IPS-18c (cell line): Measurements from ENCODE around the gene C14orf132.

Experiments
- H3K4me3 ChIP-seq: 2 replicates; pipeline ENCODE4 v1.7.0; 2013; ENCODE audit warnings: low read depth, mild to moderate bottlenecking, low read length, moderate library complexity; ENCODE audit not compliant: insufficient read depth
- H3K9me3 ChIP-seq: one replicate; pipeline ENCODE4 v1.6.1; 2013; ENCODE audit warnings: mild to moderate bottlenecking, low read length, moderate library complexity; ENCODE audit not compliant: control insufficient read depth, insufficient read depth

The C14orf132 gene

DNA sequence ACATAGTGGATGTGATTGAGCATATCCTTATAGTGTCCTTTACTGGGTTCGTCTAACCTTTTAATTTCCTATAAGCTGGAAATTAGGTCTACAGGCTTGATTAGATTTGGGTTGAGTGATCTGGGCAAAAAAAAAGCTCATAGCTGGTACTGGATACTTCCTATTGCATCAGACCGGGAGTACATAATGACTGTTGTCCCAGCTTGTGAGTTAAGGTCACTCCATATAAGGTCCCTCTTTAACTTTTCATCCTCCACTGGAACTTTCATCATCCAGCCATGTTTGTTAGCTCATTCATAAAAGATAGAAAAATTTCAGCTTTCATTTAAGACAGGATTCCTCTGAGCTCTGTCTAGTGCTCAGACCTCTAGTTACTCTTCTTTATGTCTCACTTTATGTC is 80.8 kb downstream of the C14orf132 start:
- Histone ChIP-seq H3K4me3 (no peak overlapping the region), H3K9me3 (peaks cover 4% of the 10 kb centered on the region)

DNA sequence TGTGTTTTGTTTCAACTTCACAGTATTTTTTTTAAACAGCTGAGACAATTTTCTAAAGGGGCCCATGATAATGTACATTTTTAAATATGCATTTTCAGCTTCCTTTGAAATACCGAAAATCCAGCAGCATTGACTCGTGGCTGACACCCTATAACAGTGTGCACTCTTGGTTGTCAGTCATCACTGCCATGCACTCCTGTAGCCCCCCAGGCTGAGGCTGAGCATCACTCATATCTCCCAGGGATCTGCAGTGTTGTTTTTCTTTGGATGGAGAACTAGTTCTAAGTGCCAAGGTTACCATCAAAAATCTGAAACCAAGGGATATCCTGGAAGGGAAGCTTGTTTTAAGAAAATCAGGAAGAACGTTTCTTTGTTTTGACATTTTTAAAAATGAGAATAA is 81.2 kb downstream of the C14orf132 start:
- Histone ChIP-seq H3K4me3 (no peak overlapping the region), H3K9me3 (peaks cover 3% of the 10 kb centered on the region)

- peaks cover 3% of the 10 kb centered on the region for H3K9me3 ChIP-seq
- H3K4me3 ChIP-seq = no peak overlapping the region
Measured at GRCh38 chr14:96120941-96121340, 81.8 kb downstream of the C14orf132 start.

GRCh38 chr14:96121660-96122395 is 82.7 kb downstream of the C14orf132 start:
- no peak overlapping the region for H3K4me3 ChIP-seq

GRCh38 chr14:96122496-96122895 is 83.3 kb downstream of the C14orf132 start:
- no peak overlapping the region for H3K4me3 ChIP-seq
- peaks cover 3% of the 10 kb centered on the region for H3K9me3 ChIP-seq

More at GRCh38 chr14:96121660-96122395, 82.7 kb downstream of the C14orf132 start:
- peaks cover 3% of the 10 kb centered on the region for H3K9me3 ChIP-seq

DNA sequence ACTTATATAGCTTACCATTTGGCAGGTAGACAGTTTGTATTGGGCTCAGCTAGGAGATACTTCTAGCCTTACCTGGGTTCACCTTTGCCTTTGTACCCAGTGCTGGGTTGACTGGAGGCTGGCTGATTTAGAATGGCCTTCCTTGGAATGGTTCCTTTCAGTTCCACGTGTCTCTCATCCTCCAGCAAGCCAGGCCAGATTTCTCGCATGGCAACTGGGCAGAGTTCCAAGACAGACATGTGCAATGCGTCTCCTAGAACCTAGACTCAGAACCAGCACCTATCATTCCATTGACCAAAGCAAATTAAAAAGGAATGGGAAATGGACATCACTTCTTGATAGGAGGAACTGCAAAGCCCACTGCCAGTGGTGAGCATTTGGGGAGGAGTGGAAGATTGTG is 86.4 kb downstream of the C14orf132 start:
- Histone ChIP-seq H3K4me3 (no peak overlapping the region), H3K9me3 (no peaks in the 10 kb centered on the region)

- no peak overlapping the region for H3K4me3 ChIP-seq
- no peaks in the 10 kb centered on the region for H3K9me3 ChIP-seq
Measured at GRCh38 chr14:96126339-96126782, 87.2 kb downstream of the C14orf132 start.

GRCh38 chr14:96126783-96127271 is 87.7 kb downstream of the C14orf132 start:
- H3K9me3 ChIP-seq = no peaks in the 10 kb centered on the region
- no peak overlapping the region for H3K4me3 ChIP-seq

- H3K9me3 ChIP-seq = no peaks in the 10 kb centered on the region
Measured at GRCh38 chr14:96129128-96129736, 90.1 kb downstream of the C14orf132 start.

GRCh38 chr14:96130391-96130790 is 91.2 kb downstream of the C14orf132 start:
- no peaks in the 10 kb centered on the region for H3K9me3 ChIP-seq
- no peak overlapping the region for H3K4me3 ChIP-seq

More at GRCh38 chr14:96129128-96129736, 90.1 kb downstream of the C14orf132 start:
- no peak overlapping the region for H3K4me3 ChIP-seq

DNA sequence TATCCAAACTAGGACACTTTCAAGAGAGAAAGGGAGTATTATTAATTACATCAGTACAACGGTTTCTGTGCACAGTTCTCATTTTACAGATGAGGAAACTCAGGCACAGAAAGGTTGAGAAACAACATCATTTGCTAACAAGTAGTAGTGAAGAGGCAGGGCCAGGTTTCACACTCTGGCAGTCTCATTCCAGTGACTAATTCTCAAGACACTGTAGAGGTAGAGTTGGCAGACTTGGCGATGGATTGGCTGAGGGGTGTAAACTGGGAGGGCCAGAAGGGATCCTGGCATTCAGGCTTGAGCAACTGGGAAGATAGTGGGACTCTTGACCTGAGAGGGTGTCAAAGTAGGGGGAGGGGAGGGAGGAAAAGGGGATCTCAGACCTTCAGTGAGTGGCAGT is 91.7 kb downstream of the C14orf132 start:
- H3K9me3 ChIP-seq = no peaks in the 10 kb centered on the region

GRCh38 chr14:96131836-96132235 is 92.7 kb downstream of the C14orf132 start:
- Histone ChIP-seq H3K4me3 (no peak overlapping the region), H3K9me3 (no peaks in the 10 kb centered on the region)

More for the DNA sequence above, 91.7 kb downstream of the C14orf132 start:
- H3K4me3 ChIP-seq = no peak overlapping the region

GRCh38 chr14:96134508-96134907 is 95.3 kb downstream of the C14orf132 start:
- Histone ChIP-seq H3K9me3 (no peaks in the 10 kb centered on the region), H3K4me3 (no peak overlapping the region)

- no peak overlapping the region for H3K4me3 ChIP-seq
- no peaks in the 10 kb centered on the region for H3K9me3 ChIP-seq
Measured at GRCh38 chr14:96135285-96135684, 96.1 kb downstream of the C14orf132 start.

- Histone ChIP-seq H3K4me3 (no peak overlapping the region), H3K9me3 (no peaks in the 10 kb centered on the region)
Measured at GRCh38 chr14:96136371-96137005, 97.3 kb downstream of the C14orf132 start.

- Histone ChIP-seq H3K9me3 (no peaks in the 10 kb centered on the region), H3K4me3 (no peak overlapping the region)
Measured at GRCh38 chr14:96138241-96138640, 99.1 kb downstream of the C14orf132 start.

DNA sequence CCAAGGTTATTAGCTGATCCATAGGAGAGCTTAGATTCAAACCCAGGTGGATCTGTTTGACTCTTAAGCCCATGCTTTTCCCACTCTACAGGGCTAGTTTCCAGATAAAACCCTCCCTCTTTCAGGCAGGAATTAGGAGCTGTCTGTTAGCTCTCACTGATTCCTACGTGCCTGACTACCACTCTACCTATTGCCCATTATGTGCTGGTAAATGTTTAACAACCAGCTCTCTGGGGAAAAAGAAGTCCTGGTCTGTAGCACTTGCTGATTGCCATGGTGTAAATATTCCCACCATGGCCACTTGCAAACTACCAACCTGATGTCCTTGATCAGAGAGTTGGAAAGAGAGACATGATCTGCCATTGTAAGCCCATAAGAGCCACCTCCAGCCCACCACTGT is 100.0 kb downstream of the C14orf132 start:
- no peaks in the 10 kb centered on the region for H3K9me3 ChIP-seq

GRCh38 chr14:96139879-96140278 is 100.7 kb downstream of the C14orf132 start:
- Histone ChIP-seq H3K9me3 (no peaks in the 10 kb centered on the region), H3K4me3 (no peak overlapping the region)

More for the DNA sequence above, 100.0 kb downstream of the C14orf132 start:
- H3K4me3 ChIP-seq = no peak overlapping the region
